Natural killer cell treated with Interleukin-12 subunit alpha and Interleukin-12 subunit beta and Interleukin-15 and Interleukin-18, amount 100 ng/mL, for 72 hours (primary cell): Measurements from ENCODE around the gene RAB11FIP5. TPM values are rescaled to one million over a fixed set of nuclear protein-coding genes. Genes with fewer than 3 reads are reported as not detected.
"Not testable (repeated sequence)": the region's sequence is repeated elsewhere in the genome, so short reads cannot be mapped to it uniquely, and the experiment has no call there.

ENCODE experiments used
- ATAC-seq, 2 donors: fragments of 150-1000 bp; cut with Tn5 transposase in 1 of 2; sonication (Bioruptor Pico), chemical (Tn5 transposase) in 1 of 2; 2 replicates each; pipeline ENCODE4 v1.10.0; 2021
- DNase-seq: peaks from one replicate; pipeline ENCODE4 v3.0.0; 2022; ENCODE audit warnings: low spot score
- H3K27ac Mint-ChIP-seq, 2 donors: 1 replicate in 1 of 2; 2 replicates in 1 of 2; pipeline ENCODE4 v1.8.0; 2022; ENCODE audit warnings: mixed read lengths in 2 of 2, mild to moderate bottlenecking in 1 of 2, moderate library complexity in 1 of 2
- H3K27me3 Mint-ChIP-seq, 2 donors: 1 replicate in 1 of 2; 2 replicates in 1 of 2; pipeline ENCODE4 v1.8.0; 2022; ENCODE audit warnings: mixed read lengths in 2 of 2
- H3K36me3 Mint-ChIP-seq: one replicate; pipeline ENCODE4 v1.8.0; 2022; ENCODE audit warnings: mixed read lengths
- H3K4me1 Mint-ChIP-seq, 2 donors: 1 replicate in 1 of 2; 2 replicates in 1 of 2; pipeline ENCODE4 v1.8.0; 2022; ENCODE audit warnings: low read depth in 2 of 2, mixed read lengths in 2 of 2, mild to moderate bottlenecking in 1 of 2
- H3K4me3 Mint-ChIP-seq: one replicate; pipeline ENCODE4 v1.8.0; 2022; ENCODE audit warnings: mixed read lengths
- H3K9me3 Mint-ChIP-seq: 2 replicates; pipeline ENCODE4 v1.8.0; 2022; ENCODE audit warnings: mixed read lengths
- total RNA-seq, 2 donors: library from RNA; stranded (reverse); gene quantifications; one replicate each; pipeline ENCODE4 v1.2.3, GENCODE V29; 2022

The RAB11FIP5 gene
- total RNA-seq, 2 donors from 2014 or later: 8.8 to 15.7 TPM

DNA sequence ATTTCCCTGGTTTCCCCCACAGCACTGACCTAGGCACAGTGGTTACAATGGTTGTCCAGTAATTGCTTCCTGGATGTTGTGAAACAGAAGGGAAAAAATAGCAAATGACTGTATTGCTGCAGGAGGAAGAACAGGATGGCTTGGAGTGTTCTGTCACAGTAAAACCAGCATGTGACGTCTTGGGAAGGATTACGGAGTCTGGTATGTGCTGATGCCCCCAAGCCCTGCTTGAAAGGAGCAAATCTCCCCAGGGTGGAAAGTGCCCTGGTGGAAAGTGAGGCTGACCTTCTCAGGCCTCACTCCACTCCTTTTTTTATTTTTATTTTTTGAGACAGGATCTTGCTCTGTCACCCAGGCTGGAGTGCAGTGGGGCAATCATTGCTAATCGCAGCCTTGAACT lies 7.8 kb downstream of the RAB11FIP5 start:
- peaks cover 19 to 25% of the 10 kb centered on the region in 2 donors for H3K4me1 Mint-ChIP-seq
- no peaks in the 10 kb centered on the region for H3K9me3 Mint-ChIP-seq
- no peak overlapping the region for H3K27ac Mint-ChIP-seq
- no peaks in the 10 kb centered on the region for H3K36me3 Mint-ChIP-seq
- no peak for DNase-seq
- H3K4me3 Mint-ChIP-seq: no peak overlapping the region
- no peaks in the 10 kb centered on the region for H3K27me3 Mint-ChIP-seq
- ATAC-seq: no peak

- no peak for DNase-seq
- no peak for ATAC-seq
- Mint-ChIP-seq H3K27me3 (no peaks in the 10 kb centered on the region), H3K27ac (no peak overlapping the region), H3K36me3 (no peaks in the 10 kb centered on the region), H3K4me3 (no peak overlapping the region), H3K4me1 (peaks cover 15 to 21% of the 10 kb centered on the region in 2 donors), H3K9me3 (no peaks in the 10 kb centered on the region)
Measured at GRCh38 chr2:73103018-73103542, 9.7 kb downstream of the RAB11FIP5 start.

DNA sequence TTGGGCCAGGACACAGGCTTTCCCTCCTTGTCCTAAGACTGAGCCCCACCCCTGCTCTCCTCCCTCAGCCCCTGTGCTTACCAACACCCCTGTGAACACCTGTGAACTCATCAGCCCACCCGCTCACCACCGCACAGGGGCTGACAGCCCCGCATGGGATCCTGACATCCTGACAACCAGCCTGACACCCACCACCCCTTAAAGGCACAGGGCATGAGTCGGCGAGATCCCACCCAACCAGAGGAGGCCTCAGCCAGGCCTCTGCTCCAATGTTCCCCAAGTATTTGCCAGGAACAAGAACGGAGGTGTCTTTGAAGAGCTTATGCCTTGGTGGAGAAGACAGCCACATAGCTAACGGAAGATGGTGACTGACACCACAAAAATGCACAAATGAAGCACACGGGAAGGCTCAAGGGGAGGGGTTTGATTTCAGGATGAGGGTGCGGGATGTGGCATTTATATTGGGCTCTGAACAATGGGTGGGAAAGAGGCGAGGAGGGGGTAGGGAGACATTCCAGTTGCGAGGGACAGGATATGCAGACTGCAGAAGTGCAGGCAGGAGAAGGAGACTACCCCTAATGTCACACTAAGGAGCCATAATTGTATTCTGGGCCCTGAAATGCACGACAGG lies 11.0 kb downstream of the RAB11FIP5 start:
- ATAC-seq (no peak), DNase-seq (no peak)
- Mint-ChIP-seq H3K4me3 (no peak overlapping the region), H3K9me3 (no peaks in the 10 kb centered on the region), H3K27ac (no peak overlapping the region), H3K27me3 (no peaks in the 10 kb centered on the region), H3K36me3 (no peaks in the 10 kb centered on the region), H3K4me1 (peaks cover 3 to 9% of the 10 kb centered on the region in 2 donors)

- Mint-ChIP-seq H3K4me3 (no peak overlapping the region), H3K36me3 (no peaks in the 10 kb centered on the region), H3K4me1 (peaks cover 6 to 7% of the 10 kb centered on the region in 2 donors), H3K27me3 (no peaks in the 10 kb centered on the region), H3K9me3 (no peaks in the 10 kb centered on the region), H3K27ac (no peak overlapping the region)
- DNase-seq: no peak
- ATAC-seq: no peak
Measured at GRCh38 chr2:73100956-73101355, 11.8 kb downstream of the RAB11FIP5 start.

DNA sequence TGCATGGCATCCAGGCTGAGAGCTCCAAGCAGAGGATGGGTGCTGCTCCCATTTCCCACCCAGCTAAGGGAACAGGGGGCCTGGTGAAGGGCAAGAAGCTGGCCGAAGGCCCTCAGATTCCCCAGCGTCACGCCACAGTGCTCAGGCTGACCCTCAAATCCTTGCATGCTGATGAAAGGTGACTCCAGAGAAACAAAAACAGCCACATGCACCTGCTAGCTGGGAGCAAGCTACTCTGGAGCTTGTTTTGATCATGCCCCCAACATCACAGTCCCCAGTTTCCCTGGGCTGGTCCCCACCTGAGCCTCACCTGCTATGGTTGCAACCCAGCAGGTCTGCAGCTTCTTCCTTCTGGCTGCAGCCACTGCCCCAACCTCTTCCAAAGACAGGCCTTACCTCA lies 13.3 kb downstream of the RAB11FIP5 start:
- no peaks in the 10 kb centered on the region for H3K9me3 Mint-ChIP-seq
- no peak overlapping the region for H3K4me3 Mint-ChIP-seq
- DNase-seq: no peak
- no peak overlapping the region for H3K27ac Mint-ChIP-seq
- H3K4me1 Mint-ChIP-seq: peaks cover 4 to 7% of the 10 kb centered on the region in 2 donors
- H3K36me3 Mint-ChIP-seq: no peaks in the 10 kb centered on the region
- no peaks in the 10 kb centered on the region for H3K27me3 Mint-ChIP-seq
- ATAC-seq: no peak

DNA sequence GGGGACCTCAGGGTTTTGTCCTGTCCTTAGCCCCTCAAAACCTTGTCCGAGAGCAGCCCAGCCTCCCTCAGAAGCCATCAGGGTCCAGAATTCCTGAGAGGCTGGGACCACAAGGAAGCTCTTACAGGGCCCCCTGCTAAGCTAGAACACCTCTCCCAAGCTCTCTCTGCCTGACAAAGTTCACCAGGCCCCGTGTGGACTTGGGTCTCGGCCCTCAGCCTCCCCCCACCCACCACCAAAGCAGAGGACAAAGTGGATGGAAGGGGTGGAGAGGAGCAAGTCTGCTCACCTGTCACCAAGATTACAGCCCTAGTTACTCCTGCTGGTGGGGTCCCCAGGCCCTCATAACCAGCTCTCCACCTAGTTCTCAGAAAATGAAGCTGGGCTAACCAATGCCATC lies 16.8 kb downstream of the RAB11FIP5 start:
- H3K9me3 Mint-ChIP-seq: no peaks in the 10 kb centered on the region
- peaks cover 0 to 7% of the 10 kb centered on the region in 2 donors for H3K4me1 Mint-ChIP-seq
- no peak for DNase-seq
- no peaks in the 10 kb centered on the region for H3K36me3 Mint-ChIP-seq
- no peak overlapping the region for H3K4me3 Mint-ChIP-seq
- no peak for ATAC-seq
- H3K27ac Mint-ChIP-seq: no peak overlapping the region
- H3K27me3 Mint-ChIP-seq: no peaks in the 10 kb centered on the region

GRCh38 chr2:73093601-73094218 lies 19.0 kb downstream of the RAB11FIP5 start:
- H3K9me3 Mint-ChIP-seq, H3K4me3 Mint-ChIP-seq, DNase-seq, H3K4me1 Mint-ChIP-seq, ATAC-seq, H3K27ac Mint-ChIP-seq, H3K27me3 Mint-ChIP-seq, H3K36me3 Mint-ChIP-seq: not testable (repeated sequence)

- Mint-ChIP-seq H3K4me3 (no peak overlapping the region), H3K27me3 (no peaks in the 10 kb centered on the region), H3K27ac (no peak overlapping the region), H3K4me1 (peaks cover 0 to 7% of the 10 kb centered on the region in 2 donors), H3K9me3 (no peaks in the 10 kb centered on the region), H3K36me3 (no peaks in the 10 kb centered on the region)
- DNase-seq (no peak), ATAC-seq (no peak)
Measured at GRCh38 chr2:73092146-73092783, 20.5 kb downstream of the RAB11FIP5 start.

DNA sequence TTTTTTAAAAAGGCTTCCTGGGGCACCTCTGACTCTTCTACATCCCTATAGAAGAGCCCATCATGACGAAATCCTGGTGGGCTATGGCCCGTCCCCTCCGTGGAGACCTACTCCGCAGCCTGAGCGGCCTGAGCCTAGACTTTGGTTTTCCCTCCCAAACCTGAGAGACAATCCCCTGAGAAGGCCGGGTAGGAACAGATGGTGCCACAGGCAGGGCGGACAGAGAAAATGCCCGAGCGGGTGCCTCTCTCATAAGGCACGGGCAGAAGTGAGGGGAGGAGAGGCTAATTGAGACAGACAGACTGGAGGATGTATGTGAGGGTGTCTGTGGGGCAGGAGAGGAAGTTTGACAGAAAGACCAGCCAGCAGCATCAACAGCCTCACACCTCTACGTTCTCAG lies 21.1 kb downstream of the RAB11FIP5 start:
- Mint-ChIP-seq H3K36me3 (no peaks in the 10 kb centered on the region), H3K27me3 (no peaks in the 10 kb centered on the region), H3K9me3 (no peaks in the 10 kb centered on the region), H3K4me3 (no peak overlapping the region), H3K27ac (no peak overlapping the region), H3K4me1 (peaks cover 0 to 5% of the 10 kb centered on the region in 2 donors)
- DNase-seq: no peak
- ATAC-seq: no peak

- DNase-seq (no peak), ATAC-seq (no peak)
- Mint-ChIP-seq H3K27me3 (no peaks in the 10 kb centered on the region), H3K9me3 (no peaks in the 10 kb centered on the region), H3K4me1 (no peaks in the 10 kb centered on the region), H3K27ac (no peak overlapping the region), H3K36me3 (no peaks in the 10 kb centered on the region), H3K4me3 (no peak overlapping the region)
Measured at GRCh38 chr2:73091164-73091563, 21.6 kb downstream of the RAB11FIP5 start.

GRCh38 chr2:73089270-73090030 lies 23.3 kb downstream of the RAB11FIP5 start:
- DNase-seq (no peak), ATAC-seq (no peak)
- Mint-ChIP-seq H3K4me3 (no peak overlapping the region), H3K4me1 (peaks cover 7% of the 10 kb centered on the region in 2 donors), H3K27me3 (no peaks in the 10 kb centered on the region), H3K27ac (no peak overlapping the region), H3K36me3 (no peaks in the 10 kb centered on the region), H3K9me3 (no peaks in the 10 kb centered on the region)

DNA sequence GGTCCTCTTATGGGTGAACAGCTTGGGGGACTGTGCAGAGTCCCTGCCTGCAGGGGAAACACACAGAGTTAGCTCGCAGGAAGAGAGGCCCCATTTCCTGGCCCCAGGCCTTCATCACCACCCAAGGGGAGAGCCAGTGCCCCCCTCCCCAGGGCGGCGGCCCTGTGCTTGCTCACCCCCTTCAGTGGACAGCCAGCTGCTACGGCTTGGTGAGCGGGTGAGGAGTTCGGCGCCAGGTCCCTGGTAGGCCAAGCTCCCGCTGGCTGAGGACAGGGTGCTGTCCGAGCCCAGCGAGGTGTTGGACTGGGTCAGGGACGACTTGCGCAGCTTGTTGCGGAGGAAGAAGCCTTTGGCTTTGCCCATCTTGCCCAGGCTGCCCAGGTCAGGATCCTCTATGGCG lies 24.0 kb downstream of the RAB11FIP5 start:
- no peak for ATAC-seq
- no peak overlapping the region for H3K4me3 Mint-ChIP-seq
- no peaks in the 10 kb centered on the region for H3K9me3 Mint-ChIP-seq
- no peaks in the 10 kb centered on the region for H3K36me3 Mint-ChIP-seq
- no peaks in the 10 kb centered on the region for H3K27me3 Mint-ChIP-seq
- H3K27ac Mint-ChIP-seq: no peak overlapping the region
- no peak for DNase-seq
- H3K4me1 Mint-ChIP-seq: peaks cover 7% of the 10 kb centered on the region in 2 donors

- no peaks in the 10 kb centered on the region for H3K27me3 Mint-ChIP-seq
- no peaks in the 10 kb centered on the region for H3K36me3 Mint-ChIP-seq
- no peaks in the 10 kb centered on the region for H3K9me3 Mint-ChIP-seq
- ATAC-seq (no peak), DNase-seq (no peak)
- peaks cover 7% of the 10 kb centered on the region in 2 donors for H3K4me1 Mint-ChIP-seq
- no peak overlapping the region for H3K27ac Mint-ChIP-seq
- no peak overlapping the region for H3K4me3 Mint-ChIP-seq
Measured at GRCh38 chr2:73088211-73088610, 24.5 kb downstream of the RAB11FIP5 start.

DNA sequence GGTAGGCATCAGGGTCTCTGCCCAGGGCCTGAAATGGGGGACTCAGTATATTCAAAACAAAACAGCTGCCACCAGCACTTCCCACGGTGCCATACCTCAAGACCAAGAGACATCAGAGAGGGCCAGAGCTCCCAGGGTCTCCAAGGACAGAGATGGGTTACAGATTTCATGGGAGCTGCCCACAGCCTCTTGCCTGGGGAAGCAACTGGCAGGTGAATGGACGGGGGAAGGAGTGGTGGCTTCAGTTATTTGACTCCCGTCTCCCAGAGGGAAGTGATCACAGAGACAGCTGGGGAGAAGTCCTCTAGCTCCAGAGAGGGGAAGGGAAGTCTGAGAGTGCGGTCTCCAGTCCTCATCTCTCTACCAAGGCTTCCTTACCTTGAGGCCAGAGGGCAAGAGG lies 25.4 kb downstream of the RAB11FIP5 start:
- peaks cover 7% of the 10 kb centered on the region in 2 donors for H3K4me1 Mint-ChIP-seq
- H3K36me3 Mint-ChIP-seq: no peaks in the 10 kb centered on the region
- no peak overlapping the region for H3K4me3 Mint-ChIP-seq

More for the DNA sequence above, 25.4 kb downstream of the RAB11FIP5 start:
- Mint-ChIP-seq H3K27me3 (no peaks in the 10 kb centered on the region), H3K9me3 (no peaks in the 10 kb centered on the region), H3K27ac (no peak overlapping the region)
- DNase-seq: no peak
- ATAC-seq: no peak
